Stomach (tissue), 4 donors: ENCODE results near the gene DDX6.

ENCODE experiments used
- POLR2A ChIP-seq, 4 donors: fragments of 450-650 bp; IDR thresholded peaks; one replicate each; pipeline ENCODE4 v1.6.1; 2016; ENCODE audit warnings: antibody characterized with exemption in 4 of 4, control low read depth in 2 of 4, mild to moderate bottlenecking in 1 of 4, moderate library complexity in 1 of 4
- POLR2AphosphoS5 ChIP-seq, 3 donors: sonication (generic); formaldehyde crosslinking; IDR thresholded peaks; one replicate each; pipeline ENCODE4 v1.6.1; 2016; ENCODE audit warnings: antibody characterized with exemption in 3 of 3
- TF ChIP-seq, protein P1 (sequence below), 7 experiments: fragments of 450-650 bp in 4 of 7; fragments of 200-600 bp in 3 of 7; sonication (generic) in 3 of 7; IDR thresholded peaks; one replicate each; pipeline ENCODE4 v1.5.1; 2016 to 2019; ENCODE audit warnings: antibody characterized with exemption in 7 of 7, control low read depth in 2 of 7, mild to moderate bottlenecking in 1 of 7

DNA sequence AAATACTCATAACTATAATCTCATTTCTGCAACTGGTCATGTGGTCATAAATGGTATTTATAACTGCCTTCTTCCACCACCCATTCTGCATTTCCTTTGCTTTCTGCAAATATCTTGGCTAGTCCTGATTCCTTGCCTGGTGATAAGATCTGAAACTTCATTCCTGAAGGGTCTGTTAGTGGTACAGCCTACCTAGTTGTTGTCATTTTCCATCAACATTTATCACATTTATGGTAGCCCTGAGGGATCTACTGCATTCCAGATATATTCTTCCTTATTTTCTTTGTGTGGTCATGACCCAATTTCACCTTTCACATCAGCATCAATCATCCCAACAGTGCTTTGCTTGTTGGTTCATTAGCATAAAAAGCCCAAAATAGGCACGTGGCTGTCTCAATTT, 50.1 kb downstream of the DDX6 start:
- TF ChIP-seq, protein P1, sequence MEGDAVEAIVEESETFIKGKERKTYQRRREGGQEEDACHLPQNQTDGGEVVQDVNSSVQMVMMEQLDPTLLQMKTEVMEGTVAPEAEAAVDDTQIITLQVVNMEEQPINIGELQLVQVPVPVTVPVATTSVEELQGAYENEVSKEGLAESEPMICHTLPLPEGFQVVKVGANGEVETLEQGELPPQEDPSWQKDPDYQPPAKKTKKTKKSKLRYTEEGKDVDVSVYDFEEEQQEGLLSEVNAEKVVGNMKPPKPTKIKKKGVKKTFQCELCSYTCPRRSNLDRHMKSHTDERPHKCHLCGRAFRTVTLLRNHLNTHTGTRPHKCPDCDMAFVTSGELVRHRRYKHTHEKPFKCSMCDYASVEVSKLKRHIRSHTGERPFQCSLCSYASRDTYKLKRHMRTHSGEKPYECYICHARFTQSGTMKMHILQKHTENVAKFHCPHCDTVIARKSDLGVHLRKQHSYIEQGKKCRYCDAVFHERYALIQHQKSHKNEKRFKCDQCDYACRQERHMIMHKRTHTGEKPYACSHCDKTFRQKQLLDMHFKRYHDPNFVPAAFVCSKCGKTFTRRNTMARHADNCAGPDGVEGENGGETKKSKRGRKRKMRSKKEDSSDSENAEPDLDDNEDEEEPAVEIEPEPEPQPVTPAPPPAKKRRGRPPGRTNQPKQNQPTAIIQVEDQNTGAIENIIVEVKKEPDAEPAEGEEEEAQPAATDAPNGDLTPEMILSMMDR (IDR thresholded peaks at IDR 0.05), result no peak
- TF ChIP-seq POLR2A (IDR thresholded peaks at IDR 0.05), result no peak
- TF ChIP-seq POLR2AphosphoS5 (IDR thresholded peaks at IDR 0.05), result no peak
